HCT116 (cell line): ENCODE data around the gene OSBPL8. TPM values are rescaled to one million over a fixed set of nuclear protein-coding genes. Genes with fewer than 3 reads are reported as not detected.

Source experiments
- ATAC-seq: fragments of 200-7000 bp; cut with Tn5 transposase; 2 replicates; pipeline ENCODE4 v1.9.1; 2020; ENCODE audit warnings: mild to moderate bottlenecking, moderate library complexity
- BruUV-seq: library from RNA; stranded (reverse); fragments of 400-500 nt; replicated peaks from 2 replicates; lab custom pipeline; 2021; lab: Mats Ljungman, UMichigan
- CTCF ChIA-PET: fragments of 300-600 bp; sonication (Branson Sonifier 250); formaldehyde crosslinking; loops from one replicate; lab custom pipeline; 2021; ENCODE audit warnings: antibody characterized with exemption; lab: Charles Lee
- POLR2A ChIA-PET: fragments of 300-600, 350-600 bp; sonication (Branson Sonifier 250); formaldehyde crosslinking; loops from one replicate; lab custom pipeline; 2021; ENCODE audit warnings: antibody characterized with exemption; lab: Charles Lee
- RAD21 ChIA-PET, 2 experiments: fragments of 300-600 bp; sonication (Branson Sonifier 250); formaldehyde crosslinking; loops; one replicate each; lab custom pipeline; 2023; ENCODE audit warnings: low total read pairs in 2 of 2; ENCODE audit not compliant: uncharacterized antibody in 2 of 2, unreplicated experiment in 2 of 2, low non-redundant PET in 1 of 2; lab: Charles Lee
- DNase-seq: peaks from one replicate; pipeline ENCODE4 v3.0.0-alpha.2; 2010; ENCODE audit warnings: low read depth, low spot score
- H2AFZ ChIP-seq: fragments of 200-600 bp; shearing (Covaris generic), sonication (generic); 2 replicates; pipeline ENCODE4 v1.6.1; 2017; ENCODE audit warnings: low read depth, mixed run types, mixed read lengths, antibody characterized with exemption, low read length; ENCODE audit not compliant: poor library complexity, severe bottlenecking
- H3K27ac ChIP-seq: 2 replicates; pipeline ENCODE4 v1.5.1; 2012; ENCODE audit warnings: low read depth, low read length
- H3K27me3 ChIP-seq: fragments of 200-600 bp; sonication (generic); 2 replicates; pipeline ENCODE4 v1.6.1; 2016; ENCODE audit warnings: mixed run types, low read length, mixed read lengths; ENCODE audit not compliant: insufficient read depth
- H3K36me3 ChIP-seq, 2 experiments: fragments of 200-500 bp in 1 of 2; fragments of 200-600 bp in 1 of 2; sonication (Bioruptor generic) in 1 of 2; sonication (generic) in 1 of 2; 2 replicates each; pipeline versions ENCODE4 v1.5.1 to v1.6.1; 2014 to 2016; ENCODE audit warnings: low read length in 2 of 2, inconsistent platforms in 1 of 2, mixed read lengths in 1 of 2, mixed run types in 1 of 2; ENCODE audit not compliant: insufficient read depth in 2 of 2, control insufficient read depth in 1 of 2
- H3K4me1 ChIP-seq, 2 experiments: fragments of 200-600 bp in 1 of 2; sonication (generic) in 1 of 2; 2 replicates each; pipeline versions ENCODE4 v1.5.1 to v1.6.1; 2012 to 2017; ENCODE audit warnings: low read length in 2 of 2, inconsistent platforms in 1 of 2, mild to moderate bottlenecking in 1 of 2, mixed read lengths in 1 of 2, mixed run types in 1 of 2, moderate library complexity in 1 of 2; ENCODE audit not compliant: insufficient read depth in 2 of 2, control insufficient read depth in 1 of 2
- H3K4me2 ChIP-seq: fragments of 200-600 bp; sonication (generic); 2 replicates; pipeline ENCODE4 v1.6.1; 2017; ENCODE audit warnings: mixed run types, low read length, mixed read lengths
- H3K4me3 ChIP-seq, 2 experiments: fragments of 200-600 bp in 1 of 2; sonication (generic) in 1 of 2; replicated peaks in 1 of 2; 2 replicates each; pipeline ENCODE4 v1.5.1; 2011 to 2016; ENCODE audit warnings: low read length in 2 of 2, control low read depth in 1 of 2, low read depth in 1 of 2, mild to moderate bottlenecking in 1 of 2, mixed read lengths in 1 of 2, mixed run types in 1 of 2
- H3K79me2 ChIP-seq: fragments of 200-600 bp; sonication (generic); 2 replicates; pipeline ENCODE4 v1.6.1; 2017; ENCODE audit warnings: mild to moderate bottlenecking, mixed run types, low read length, moderate library complexity, mixed read lengths; ENCODE audit not compliant: insufficient read depth
- H3K9ac ChIP-seq: fragments of 200-600 bp; sonication (generic); 2 replicates; pipeline ENCODE4 v1.6.1; 2016; ENCODE audit warnings: low read length, mixed read lengths
- H3K9me2 ChIP-seq: fragments of 200-600 bp; sonication (generic), shearing (Covaris generic); 2 replicates; pipeline ENCODE4 v1.6.1; 2017; ENCODE audit warnings: mixed run types, mild to moderate bottlenecking, moderate library complexity; ENCODE audit not compliant: insufficient read depth
- H3K9me3 ChIP-seq, 2 experiments: fragments of 200-500 bp in 1 of 2; fragments of 200-600 bp in 1 of 2; sonication (Bioruptor generic) in 1 of 2; sonication (generic) in 1 of 2; 2 replicates each; pipeline ENCODE4 v1.6.1; 2014 to 2017; ENCODE audit warnings: low read length in 2 of 2, mixed read lengths in 2 of 2, inconsistent platforms in 1 of 2, low read depth in 1 of 2, mild to moderate bottlenecking in 1 of 2, mixed run types in 1 of 2, moderate library complexity in 1 of 2; ENCODE audit not compliant: control insufficient read depth in 1 of 2, insufficient read depth in 1 of 2
- H4K20me1 ChIP-seq: fragments of 200-600 bp; sonication (generic), shearing (Covaris generic); 2 replicates; pipeline ENCODE4 v1.6.1; 2017; ENCODE audit warnings: mixed run types, mild to moderate bottlenecking, moderate library complexity; ENCODE audit not compliant: insufficient read depth
- CBX3 ChIP-seq: IDR thresholded peaks from 2 replicates; pipeline ENCODE4 v1.6.1; 2012; ENCODE audit warnings: low read depth
- CTCF ChIP-seq, 3 experiments: fragments of 200-600 bp in 1 of 3; sonication (generic) in 1 of 3; IDR thresholded peaks in 2 of 3; conservative IDR thresholded peaks in 1 of 3; 2 replicates each; pipeline ENCODE4 v1.5.1; 2012 to 2017; ENCODE audit warnings: low read depth in 2 of 3, low read length in 2 of 3, antibody characterized with exemption in 1 of 3, borderline replicate concordance in 1 of 3, control low read depth in 1 of 3, mild to moderate bottlenecking in 1 of 3, mixed read lengths in 1 of 3, mixed run types in 1 of 3, moderate library complexity in 1 of 3; ENCODE audit not compliant: insufficient read depth in 1 of 3
- EGR1 ChIP-seq: IDR thresholded peaks from 2 replicates; pipeline ENCODE4 v1.6.1; 2012; ENCODE audit warnings: low read depth
- ELF1 ChIP-seq: IDR thresholded peaks from 2 replicates; pipeline ENCODE4 v1.6.1; 2012; ENCODE audit warnings: low read depth, borderline replicate concordance
- JUND ChIP-seq: IDR thresholded peaks from 2 replicates; pipeline ENCODE4 v1.6.1; 2012
- SRF ChIP-seq: IDR thresholded peaks from 2 replicates; pipeline ENCODE4 v1.6.1; 2012; ENCODE audit warnings: low read depth
- ZBTB33 ChIP-seq: IDR thresholded peaks from 2 replicates; pipeline ENCODE4 v1.6.1; 2011; ENCODE audit warnings: mild to moderate bottlenecking, low read length, moderate library complexity; ENCODE audit not compliant: insufficient replicate concordance; ENCODE audit errors: extremely low read depth
- intact Hi-C: fragments of 100-400 bp; cut with micrococcal nuclease; formaldehyde crosslinking; loops from 2 replicates; pipeline ENCODE4 v1.10.0; 2022
- total RNA-seq: library from RNA; stranded (reverse); gene quantifications from one replicate; pipeline ENCODE4 v1.2.1, GENCODE V29; 2021; ENCODE audit not compliant: unreplicated experiment
- TF ChIP-seq, protein P1 (sequence below): IDR thresholded peaks from 2 replicates; pipeline ENCODE4 v1.6.1; 2012; ENCODE audit warnings: low read depth

OSBPL8 gene
- total RNA-seq, 1 experiment from 2014 or later = 115 TPM

- Histone ChIP-seq H3K27me3 (no peaks in the 10 kb centered on the region), H3K4me3 (no peak overlapping the region), H3K4me1 (no peaks in the 10 kb centered on the region), H3K79me2 (peaks cover 93% of the 10 kb centered on the region), H2AFZ (no peak overlapping the region), H3K27ac (no peak overlapping the region), H3K9me2 (no peaks in the 10 kb centered on the region), H3K9ac (no peak overlapping the region), H3K4me2 (no peak overlapping the region), H3K9me3 (no peaks in the 10 kb centered on the region), H3K36me3 (no peaks in the 10 kb centered on the region), H4K20me1 (peaks cover 15% of the 10 kb centered on the region; the same call in 1 of the 2 replicates)
- BruUV-seq = no TSS peak
- intact Hi-C loops = no loop called here
- ATAC-seq = no peak
- ChIA-PET RAD21 (no interaction called here), CTCF (no interaction called here), POLR2A (no interaction called here)
- no peak for DNase-seq
- TF ChIP-seq ZBTB33 = no peak
- TF ChIP-seq, protein P1, sequence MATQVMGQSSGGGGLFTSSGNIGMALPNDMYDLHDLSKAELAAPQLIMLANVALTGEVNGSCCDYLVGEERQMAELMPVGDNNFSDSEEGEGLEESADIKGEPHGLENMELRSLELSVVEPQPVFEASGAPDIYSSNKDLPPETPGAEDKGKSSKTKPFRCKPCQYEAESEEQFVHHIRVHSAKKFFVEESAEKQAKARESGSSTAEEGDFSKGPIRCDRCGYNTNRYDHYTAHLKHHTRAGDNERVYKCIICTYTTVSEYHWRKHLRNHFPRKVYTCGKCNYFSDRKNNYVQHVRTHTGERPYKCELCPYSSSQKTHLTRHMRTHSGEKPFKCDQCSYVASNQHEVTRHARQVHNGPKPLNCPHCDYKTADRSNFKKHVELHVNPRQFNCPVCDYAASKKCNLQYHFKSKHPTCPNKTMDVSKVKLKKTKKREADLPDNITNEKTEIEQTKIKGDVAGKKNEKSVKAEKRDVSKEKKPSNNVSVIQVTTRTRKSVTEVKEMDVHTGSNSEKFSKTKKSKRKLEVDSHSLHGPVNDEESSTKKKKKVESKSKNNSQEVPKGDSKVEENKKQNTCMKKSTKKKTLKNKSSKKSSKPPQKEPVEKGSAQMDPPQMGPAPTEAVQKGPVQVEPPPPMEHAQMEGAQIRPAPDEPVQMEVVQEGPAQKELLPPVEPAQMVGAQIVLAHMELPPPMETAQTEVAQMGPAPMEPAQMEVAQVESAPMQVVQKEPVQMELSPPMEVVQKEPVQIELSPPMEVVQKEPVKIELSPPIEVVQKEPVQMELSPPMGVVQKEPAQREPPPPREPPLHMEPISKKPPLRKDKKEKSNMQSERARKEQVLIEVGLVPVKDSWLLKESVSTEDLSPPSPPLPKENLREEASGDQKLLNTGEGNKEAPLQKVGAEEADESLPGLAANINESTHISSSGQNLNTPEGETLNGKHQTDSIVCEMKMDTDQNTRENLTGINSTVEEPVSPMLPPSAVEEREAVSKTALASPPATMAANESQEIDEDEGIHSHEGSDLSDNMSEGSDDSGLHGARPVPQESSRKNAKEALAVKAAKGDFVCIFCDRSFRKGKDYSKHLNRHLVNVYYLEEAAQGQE = no peak
Measured at GRCh38 chr12:76542908-76543307, 16.7 kb downstream of the OSBPL8 start.

DNA sequence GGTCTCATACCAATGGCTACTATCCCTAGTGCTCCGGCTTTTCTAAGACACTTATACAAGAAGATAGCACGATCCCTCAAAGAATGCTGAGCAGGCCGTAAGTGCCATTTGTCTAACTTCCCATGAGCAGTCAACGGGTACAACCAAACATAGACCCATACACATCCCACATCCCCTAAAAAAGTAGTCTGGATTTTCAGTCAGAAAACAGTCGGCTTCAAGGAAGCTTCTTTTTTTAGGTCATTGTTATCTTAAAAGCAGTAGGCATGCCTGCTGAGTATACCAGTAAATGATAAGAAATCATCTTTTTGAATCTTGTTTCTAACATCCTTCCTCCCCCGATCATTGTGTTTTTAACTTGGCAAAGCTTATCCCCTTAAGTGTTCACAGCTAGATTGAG is 19.8 kb downstream of the OSBPL8 start:
- RAD21 ChIA-PET = no interaction called here
- no peak overlapping the region for H3K9ac ChIP-seq
- POLR2A ChIA-PET = no interaction called here
- no peak overlapping the region for H3K27ac ChIP-seq
- peaks cover 76% of the 10 kb centered on the region for H3K79me2 ChIP-seq
- no peak overlapping the region for H2AFZ ChIP-seq
- no peaks in the 10 kb centered on the region for H3K9me2 ChIP-seq
- CTCF ChIA-PET = no interaction called here
- H3K4me3 ChIP-seq = no peak overlapping the region
- no peak for DNase-seq
- no peaks in the 10 kb centered on the region for H3K9me3 ChIP-seq
- no TSS peak for BruUV-seq
- H4K20me1 ChIP-seq = peaks cover 3% of the 10 kb centered on the region; the same call in 1 of the 2 replicates
- H3K27me3 ChIP-seq = no peaks in the 10 kb centered on the region
- no peaks in the 10 kb centered on the region for H3K36me3 ChIP-seq
- no peak for ATAC-seq
- H3K4me2 ChIP-seq = no peak overlapping the region
- intact Hi-C loops = no loop called here
- no peaks in the 10 kb centered on the region for H3K4me1 ChIP-seq
- TF ChIP-seq EGR1 = no peak
- no peak for TF ChIP-seq SRF
- TF ChIP-seq ELF1 = no peak
- TF ChIP-seq JUND = no peak
- no peak for TF ChIP-seq CTCF (IDR thresholded peaks at IDR 0.05 in 2 of 3, conservative IDR thresholded peaks at IDR 0.05 in 1 of 3; ENCODE audit: borderline replicate concordance in 1 of 3, insufficient read depth in 1 of 3, low read depth in 2 of 3, low read length in 2 of 3)
- TF ChIP-seq, protein P1 = no peak
- no peak for TF ChIP-seq CBX3
